OCI-LY3 (cell line): Measurements from ENCODE around the gene INTS11.

Experiments
- CTCF ChIP-seq: fragments of 200-600, 300-600 bp; sonication (generic); IDR thresholded peaks from 2 replicates; pipeline ENCODE4 v1.5.1; 2014; ENCODE audit warnings: antibody characterized with exemption, low read length, low read depth
- EZH2phosphoT487 ChIP-seq: fragments of 200-600 bp; shearing (Covaris generic); IDR thresholded peaks from 2 replicates; pipeline ENCODE4 v1.6.1; 2018; ENCODE audit warnings: antibody characterized with exemption, mixed run types, low read depth

DNA sequence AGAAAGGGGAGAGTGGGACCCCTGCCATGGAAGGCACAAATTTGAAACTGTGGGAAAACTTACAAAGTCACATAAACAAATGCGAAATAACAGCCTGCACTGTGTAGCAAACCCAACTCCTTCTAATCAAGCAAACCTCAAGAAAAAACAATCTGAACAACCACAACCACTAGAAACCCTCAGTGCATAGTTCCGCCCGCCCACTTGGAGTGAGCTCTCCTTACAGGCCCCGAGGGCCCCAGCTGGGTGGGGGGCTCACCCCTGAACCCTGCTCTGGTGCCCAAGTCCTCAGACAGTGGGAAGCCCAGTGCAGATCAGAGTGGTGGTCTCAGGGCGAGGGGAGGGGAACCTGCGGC, 34.8 kb upstream of the INTS11 start:
- TF ChIP-seq CTCF (no peak), EZH2phosphoT487 (no peak)
